Astrocyte (in vitro differentiated cells and primary cell): ENCODE data around the gene CCDC78. TPM values are rescaled to one million over a fixed set of nuclear protein-coding genes. Genes with fewer than 3 reads are reported as not detected.

Experiments
- DNase-seq: peaks from one replicate; pipeline ENCODE4 v3.0.0-alpha.2; 2010; ENCODE audit warnings: low read depth
- FAIRE-seq: peaks from 2 replicates; lab custom pipeline; 2011; peaks lifted over from hg19 to GRCh38; lab: Jason Lieb, UNC
- H2AFZ ChIP-seq: 2 replicates; pipeline ENCODE4 v1.6.0; 2012; ENCODE audit warnings: low read depth, low read length, inconsistent platforms
- H3K27ac ChIP-seq: 2 replicates; pipeline ENCODE4 v1.5.1; 2011; ENCODE audit warnings: low read depth, low read length, inconsistent platforms
- H3K27me3 ChIP-seq: 2 replicates; pipeline ENCODE4 v1.6.0; 2011; ENCODE audit warnings: low read length, inconsistent platforms; ENCODE audit not compliant: insufficient read depth
- H3K36me3 ChIP-seq: 2 replicates; pipeline ENCODE4 v1.5.1; 2011; ENCODE audit warnings: low read length, inconsistent platforms; ENCODE audit not compliant: insufficient read depth
- H3K4me1 ChIP-seq: 2 replicates; pipeline ENCODE4 v1.5.1; 2011; ENCODE audit warnings: low read length, inconsistent platforms; ENCODE audit not compliant: insufficient read depth
- H3K4me2 ChIP-seq: 2 replicates; pipeline ENCODE4 v1.6.0; 2012; ENCODE audit warnings: low read length, inconsistent platforms
- H3K4me3 ChIP-seq: 2 replicates; pipeline ENCODE4 v1.5.1; 2011; ENCODE audit warnings: low read depth, mild to moderate bottlenecking, low read length, inconsistent platforms; ENCODE audit not compliant: insufficient read depth
- H3K79me2 ChIP-seq: 2 replicates; pipeline ENCODE4 v1.6.0; 2012; ENCODE audit warnings: mild to moderate bottlenecking, low read length, inconsistent platforms; ENCODE audit not compliant: insufficient read depth
- H3K9ac ChIP-seq: 2 replicates; pipeline ENCODE4 v1.6.0; 2012; ENCODE audit warnings: mild to moderate bottlenecking, low read length, inconsistent platforms
- H3K9me3 ChIP-seq: 2 replicates; pipeline ENCODE4 v1.5.1; 2012; ENCODE audit warnings: low read depth, mild to moderate bottlenecking, low read length, inconsistent platforms; ENCODE audit not compliant: insufficient read depth
- H4K20me1 ChIP-seq: 2 replicates; pipeline ENCODE4 v1.6.0; 2012; ENCODE audit warnings: low read length, inconsistent platforms; ENCODE audit not compliant: insufficient read depth
- H3K27ac Mint-ChIP-seq: one replicate; pipeline ENCODE4 v1.8.0; 2021; ENCODE audit warnings: mild to moderate bottlenecking, mixed read lengths; ENCODE audit not compliant: unreplicated experiment
- H3K27me3 Mint-ChIP-seq: one replicate; pipeline ENCODE4 v1.8.0; 2021; ENCODE audit warnings: low read depth, mixed read lengths; ENCODE audit not compliant: unreplicated experiment
- H3K36me3 Mint-ChIP-seq: one replicate; pipeline ENCODE4 v1.8.0; 2021; ENCODE audit warnings: low read depth, mixed read lengths; ENCODE audit not compliant: unreplicated experiment
- H3K4me1 Mint-ChIP-seq: one replicate; pipeline ENCODE4 v1.8.0; 2021; ENCODE audit warnings: low read depth, mixed read lengths; ENCODE audit not compliant: unreplicated experiment
- H3K4me3 Mint-ChIP-seq: one replicate; pipeline ENCODE4 v1.8.0; 2021; ENCODE audit warnings: mild to moderate bottlenecking, moderate library complexity, mixed read lengths; ENCODE audit not compliant: unreplicated experiment
- H3K9me3 Mint-ChIP-seq: one replicate; pipeline ENCODE4 v1.8.0; 2021; ENCODE audit warnings: mild to moderate bottlenecking, mixed read lengths; ENCODE audit not compliant: unreplicated experiment
- CTCF ChIP-seq: IDR thresholded peaks from 2 replicates; pipeline ENCODE4 v1.5.1; 2011; ENCODE audit warnings: low read depth, mild to moderate bottlenecking, inconsistent platforms, low read length, moderate library complexity; ENCODE audit not compliant: insufficient read depth
- EZH2 ChIP-seq: IDR thresholded peaks from 2 replicates; pipeline ENCODE4 v1.6.1; 2012; ENCODE audit warnings: mild to moderate bottlenecking, low read length, inconsistent platforms; ENCODE audit not compliant: insufficient read depth
- total RNA-seq: library from RNA; stranded (reverse); gene quantifications from 2 replicates; pipeline ENCODE4 v1.2.1, GENCODE V29; 2021

CCDC78 gene
- total RNA-seq, 1 donor from 2014 or later = 4.7 TPM

DNA sequence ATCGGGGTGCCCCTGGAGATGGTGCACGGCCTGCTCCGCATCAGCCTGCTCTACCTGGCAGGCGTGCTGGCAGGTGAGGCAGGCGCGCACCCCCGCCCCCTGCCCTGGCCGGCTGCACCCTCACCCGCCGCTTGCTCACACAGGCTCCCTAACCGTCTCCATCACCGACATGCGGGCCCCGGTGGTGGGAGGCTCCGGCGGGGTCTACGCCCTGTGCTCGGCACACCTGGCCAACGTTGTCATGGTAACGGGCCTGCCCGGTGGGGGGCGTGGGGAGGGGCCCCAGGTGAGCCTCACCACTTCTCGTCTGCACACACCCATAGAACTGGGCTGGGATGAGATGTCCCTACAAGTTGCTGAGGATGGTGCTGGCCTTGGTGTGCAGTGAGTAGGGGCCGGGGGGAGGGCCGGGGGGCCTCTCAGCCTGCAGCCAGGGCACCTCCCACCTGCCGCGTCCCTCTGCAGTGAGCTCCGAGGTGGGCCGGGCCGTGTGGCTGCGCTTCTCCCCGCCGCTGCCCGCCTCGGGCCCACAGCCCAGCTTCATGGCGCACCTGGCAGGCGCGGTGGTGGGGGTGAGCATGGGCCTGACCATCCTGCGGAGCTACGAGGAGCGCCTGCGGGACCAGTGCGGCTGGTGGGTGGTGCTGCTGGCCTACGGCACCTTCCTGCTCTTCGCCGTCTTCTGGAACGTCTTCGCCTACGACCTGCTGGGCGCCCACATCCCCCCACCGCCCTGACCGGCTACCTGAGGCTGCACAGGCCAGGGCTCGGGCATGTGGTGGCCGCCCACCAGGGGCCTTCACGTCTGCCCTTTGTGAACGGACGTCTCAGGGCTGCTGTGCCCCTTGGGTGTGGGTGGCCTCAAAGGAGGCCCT is 48.7 kb downstream of the CCDC78 start:
- H3K4me2 ChIP-seq = no peak overlapping the region
- TF ChIP-seq EZH2 (no peak), CTCF (no peak)
- peaks cover 9% of the 10 kb centered on the region for H3K36me3 Mint-ChIP-seq

DNA sequence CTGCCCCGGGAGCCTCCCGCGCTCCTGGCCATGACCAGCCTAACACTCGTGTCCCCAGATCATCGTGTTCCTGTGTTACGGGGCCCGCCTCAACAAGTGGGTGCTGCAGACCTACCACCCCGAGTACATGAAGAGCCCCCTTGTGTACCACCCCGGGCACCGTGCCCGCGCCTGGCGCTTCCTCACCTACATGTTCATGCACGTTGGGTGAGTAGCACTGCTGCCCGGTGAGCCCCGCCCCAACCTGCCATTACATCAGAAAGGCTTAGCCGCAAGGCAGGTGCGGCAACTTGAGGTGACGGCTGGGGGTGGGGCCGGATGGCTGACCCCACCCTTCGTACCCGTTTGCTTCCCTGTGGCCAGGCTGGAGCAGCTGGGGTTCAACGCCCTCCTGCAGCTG is 49.3 kb downstream of the CCDC78 start:
- Histone ChIP-seq H3K27ac (no peak overlapping the region), H2AFZ (no peak overlapping the region), H4K20me1 (peaks cover 51% of the 10 kb centered on the region), H3K79me2 (peaks cover 17% of the 10 kb centered on the region), H3K36me3 (peaks cover 2% of the 10 kb centered on the region), H3K4me1 (peaks cover 22% of the 10 kb centered on the region), H3K27me3 (no peaks in the 10 kb centered on the region), H3K9ac (no peak overlapping the region), H3K9me3 (no peaks in the 10 kb centered on the region), H3K4me3 (no peak overlapping the region), H3K4me2 (no peak overlapping the region)
- Mint-ChIP-seq H3K9me3 (no peaks in the 10 kb centered on the region), H3K27ac (no peak overlapping the region), H3K4me1 (peaks cover 8% of the 10 kb centered on the region), H3K27me3 (no peaks in the 10 kb centered on the region), H3K36me3 (peaks cover 8% of the 10 kb centered on the region), H3K4me3 (no peak overlapping the region)
- FAIRE-seq = no peak
- TF ChIP-seq CTCF (no peak), EZH2 (no peak)
- no peak for DNase-seq

More for the DNA sequence above, 48.7 kb downstream of the CCDC78 start:
- no peaks in the 10 kb centered on the region for H3K27me3 Mint-ChIP-seq
- Histone ChIP-seq H3K9me3 (no peaks in the 10 kb centered on the region), H3K27ac (no peak overlapping the region), H2AFZ (no peak overlapping the region), H3K79me2 (peaks cover 23% of the 10 kb centered on the region), H3K27me3 (no peaks in the 10 kb centered on the region), H3K36me3 (peaks cover 3% of the 10 kb centered on the region), H3K4me1 (peaks cover 26% of the 10 kb centered on the region), H4K20me1 (peaks cover 51% of the 10 kb centered on the region), H3K4me3 (no peak overlapping the region), H3K9ac (no peak overlapping the region)
- no peak for FAIRE-seq
- H3K9me3 Mint-ChIP-seq = no peaks in the 10 kb centered on the region
- no peak for DNase-seq
- no peak overlapping the region for H3K4me3 Mint-ChIP-seq
- no peak overlapping the region for H3K27ac Mint-ChIP-seq
- peaks cover 12% of the 10 kb centered on the region for H3K4me1 Mint-ChIP-seq

DNA sequence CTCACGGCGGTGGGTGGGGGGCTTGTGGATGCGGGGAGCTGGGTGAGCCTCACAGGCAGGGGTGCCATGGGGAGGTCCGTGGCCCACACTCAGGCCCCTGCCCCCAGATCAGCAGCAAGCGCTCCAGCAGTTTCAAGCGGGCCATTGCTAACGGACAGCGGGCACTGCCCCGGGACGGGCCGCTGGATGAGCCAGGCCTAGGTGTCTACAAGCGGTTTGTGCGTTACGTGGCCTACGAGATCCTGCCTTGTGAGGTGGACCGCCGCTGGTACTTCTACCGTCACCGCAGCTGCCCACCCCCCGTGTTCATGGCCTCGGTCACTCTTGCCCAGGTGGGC is 49.7 kb downstream of the CCDC78 start:
- no peak for FAIRE-seq
- no peak overlapping the region for H2AFZ ChIP-seq
- H3K4me3 ChIP-seq = no peak overlapping the region
- H3K9me3 Mint-ChIP-seq = no peaks in the 10 kb centered on the region
- H3K27me3 ChIP-seq = no peaks in the 10 kb centered on the region
- DNase-seq = no peak
- no peak overlapping the region for H3K27ac Mint-ChIP-seq
- H3K27ac ChIP-seq = no peak overlapping the region
- H3K4me2 ChIP-seq = no peak overlapping the region
- TF ChIP-seq CTCF = no peak
- TF ChIP-seq EZH2 = no peak
- H3K79me2 ChIP-seq = peaks cover 13% of the 10 kb centered on the region
- no peak overlapping the region for H3K4me3 Mint-ChIP-seq
- H3K9ac ChIP-seq = no peak overlapping the region
- peaks cover 4% of the 10 kb centered on the region for H3K4me1 Mint-ChIP-seq
- peaks cover 18% of the 10 kb centered on the region for H3K4me1 ChIP-seq
- peaks cover 47% of the 10 kb centered on the region for H4K20me1 ChIP-seq
- H3K36me3 Mint-ChIP-seq = peaks cover 4% of the 10 kb centered on the region
- H3K9me3 ChIP-seq = no peaks in the 10 kb centered on the region
- no peaks in the 10 kb centered on the region for H3K36me3 ChIP-seq
- H3K27me3 Mint-ChIP-seq = no peaks in the 10 kb centered on the region
